PC-3 (cell line): Measurements from ENCODE around the gene KCNC3.

Experiments used
- EZH2phosphoT487 ChIP-seq: fragments of 300-600 bp; sonication (generic); IDR thresholded peaks from 2 replicates; pipeline ENCODE4 v1.6.1; 2018; ENCODE audit warnings: mild to moderate bottlenecking, antibody characterized with exemption, low read length, borderline replicate concordance
- TF ChIP-seq, protein P1 (sequence below): fragments of 300-600 bp; sonication (generic); conservative IDR thresholded peaks from 2 replicates; pipeline ENCODE4 v1.5.1; 2017; ENCODE audit warnings: antibody characterized with exemption, low read depth, mild to moderate bottlenecking, low read length

- TF ChIP-seq, protein P1, sequence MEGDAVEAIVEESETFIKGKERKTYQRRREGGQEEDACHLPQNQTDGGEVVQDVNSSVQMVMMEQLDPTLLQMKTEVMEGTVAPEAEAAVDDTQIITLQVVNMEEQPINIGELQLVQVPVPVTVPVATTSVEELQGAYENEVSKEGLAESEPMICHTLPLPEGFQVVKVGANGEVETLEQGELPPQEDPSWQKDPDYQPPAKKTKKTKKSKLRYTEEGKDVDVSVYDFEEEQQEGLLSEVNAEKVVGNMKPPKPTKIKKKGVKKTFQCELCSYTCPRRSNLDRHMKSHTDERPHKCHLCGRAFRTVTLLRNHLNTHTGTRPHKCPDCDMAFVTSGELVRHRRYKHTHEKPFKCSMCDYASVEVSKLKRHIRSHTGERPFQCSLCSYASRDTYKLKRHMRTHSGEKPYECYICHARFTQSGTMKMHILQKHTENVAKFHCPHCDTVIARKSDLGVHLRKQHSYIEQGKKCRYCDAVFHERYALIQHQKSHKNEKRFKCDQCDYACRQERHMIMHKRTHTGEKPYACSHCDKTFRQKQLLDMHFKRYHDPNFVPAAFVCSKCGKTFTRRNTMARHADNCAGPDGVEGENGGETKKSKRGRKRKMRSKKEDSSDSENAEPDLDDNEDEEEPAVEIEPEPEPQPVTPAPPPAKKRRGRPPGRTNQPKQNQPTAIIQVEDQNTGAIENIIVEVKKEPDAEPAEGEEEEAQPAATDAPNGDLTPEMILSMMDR = no peak
- TF ChIP-seq EZH2phosphoT487 = no peak
Measured at GRCh38 chr19:50309396-50310125, 19.6 kb downstream of the KCNC3 start.
